ENCODE results near the gene CHD2.
"Not testable (repeated sequence)": the region's sequence is repeated elsewhere in the genome, so short reads cannot be mapped to it uniquely, and the experiment has no call there.

Gene CHD2

GRCh38 chr15:92906563-92907081 lies 6.5 kb downstream of the CHD2 start:
- DNase-seq = peak; percentile 72

- peak; percentile 56 for DNase-seq
Observed at GRCh38 chr15:92907229-92907628, 7.1 kb downstream of the CHD2 start.

- peak; percentile 94 for DNase-seq
Observed at GRCh38 chr15:92907896-92908712, 8.0 kb downstream of the CHD2 start.

- no peak for DNase-seq
Observed at GRCh38 chr15:92908713-92909057, 8.6 kb downstream of the CHD2 start.

- peak; percentile 88 for DNase-seq
Observed at GRCh38 chr15:92909136-92909781, 9.1 kb downstream of the CHD2 start.

GRCh38 chr15:92910451-92910850 lies 10.3 kb downstream of the CHD2 start:
- no peak for DNase-seq

GRCh38 chr15:92914103-92914499 lies 14.0 kb downstream of the CHD2 start:
- no peak for DNase-seq

- DNase-seq = peak; percentile 21
Observed at GRCh38 chr15:92914768-92915221, 14.7 kb downstream of the CHD2 start.

- peak; percentile 29 for DNase-seq
Observed at GRCh38 chr15:92915766-92916435, 15.8 kb downstream of the CHD2 start.

- peak; percentile 89 for DNase-seq
Observed at GRCh38 chr15:92917598-92918407, 17.7 kb downstream of the CHD2 start.

- DNase-seq = not testable (repeated sequence)
Observed at GRCh38 chr15:92918881-92919280, 18.8 kb downstream of the CHD2 start.

- DNase-seq = no peak
Observed at GRCh38 chr15:92920595-92921161, 20.6 kb downstream of the CHD2 start.

- DNase-seq = peak; percentile 71
Observed at GRCh38 chr15:92921215-92922131, 21.3 kb downstream of the CHD2 start.

GRCh38 chr15:92922418-92923002 lies 22.4 kb downstream of the CHD2 start:
- no peak for DNase-seq

GRCh38 chr15:92924216-92924615 lies 24.1 kb downstream of the CHD2 start:
- DNase-seq = no peak

- no peak for DNase-seq
Observed at GRCh38 chr15:92925454-92925853, 25.3 kb downstream of the CHD2 start.

GRCh38 chr15:92928225-92928750 lies 28.2 kb downstream of the CHD2 start:
- no peak for DNase-seq

- no peak for DNase-seq
Observed at GRCh38 chr15:92929002-92929401, 28.9 kb downstream of the CHD2 start.

- peak; percentile 42 for DNase-seq
Observed at GRCh38 chr15:92930054-92930621, 30.0 kb downstream of the CHD2 start.

- peak; percentile 69 for DNase-seq
Observed at GRCh38 chr15:92930776-92931175, 30.7 kb downstream of the CHD2 start.
